H9 (cell line): Measurements from ENCODE around the gene KRTAP12-3. TPM values are rescaled to one million over a fixed set of nuclear protein-coding genes. Genes with fewer than 3 reads are reported as not detected.
"Not testable (repeated sequence)": the region's sequence is repeated elsewhere in the genome, so short reads cannot be mapped to it uniquely, and the experiment has no call there.

Experiments used
- DNase-seq: peaks from one replicate; pipeline ENCODE4 v3.0.0-alpha.2; 2017
- H2AFZ ChIP-seq: one replicate; pipeline ENCODE4 v1.6.1; 2013; ENCODE audit warnings: mild to moderate bottlenecking, low read length, control low read depth, moderate library complexity
- H2AK5ac ChIP-seq: 2 replicates; pipeline ENCODE4 v1.6.1; 2013; ENCODE audit warnings: low read length, control low read depth, mixed read lengths; ENCODE audit not compliant: insufficient read length
- H2BK120ac ChIP-seq: one replicate; pipeline ENCODE4 v1.6.1; 2013; ENCODE audit warnings: low read depth, mild to moderate bottlenecking, low read length, control low read depth, inconsistent platforms; ENCODE audit not compliant: poor library complexity, severe bottlenecking
- H2BK12ac ChIP-seq: 2 replicates; pipeline ENCODE4 v1.6.1; 2013; ENCODE audit warnings: low read length, control low read depth, mixed read lengths, low read depth; ENCODE audit not compliant: insufficient read length
- H2BK15ac ChIP-seq: 2 replicates; pipeline ENCODE4 v1.6.1; 2013; ENCODE audit warnings: low read depth, low read length, control low read depth
- H2BK20ac ChIP-seq: one replicate; pipeline ENCODE4 v1.6.1; 2013; ENCODE audit warnings: low read depth, mild to moderate bottlenecking, low read length, control low read depth, inconsistent platforms; ENCODE audit not compliant: poor library complexity, severe bottlenecking
- H2BK5ac ChIP-seq: 2 replicates; pipeline ENCODE4 v1.6.1; 2013; ENCODE audit warnings: low read length, control low read depth, mixed read lengths; ENCODE audit not compliant: insufficient read length
- H3K14ac ChIP-seq: 2 replicates; pipeline ENCODE4 v1.6.1; 2013; ENCODE audit warnings: low read length, control low read depth; ENCODE audit not compliant: insufficient read depth
- H3K18ac ChIP-seq: 2 replicates; pipeline ENCODE4 v1.6.1; 2013; ENCODE audit warnings: low read depth, mild to moderate bottlenecking, mixed read lengths, low read length, control low read depth; ENCODE audit not compliant: insufficient read length
- H3K23ac ChIP-seq: 2 replicates; pipeline ENCODE4 v1.6.1; 2013; ENCODE audit warnings: low read length, control low read depth, mixed read lengths, low read depth; ENCODE audit not compliant: insufficient read length
- H3K23me2 ChIP-seq: 2 replicates; pipeline ENCODE4 v1.6.1; 2013; ENCODE audit warnings: low read depth, mild to moderate bottlenecking, mixed read lengths, low read length, control low read depth; ENCODE audit not compliant: insufficient read length, poor library complexity, severe bottlenecking
- H3K27ac ChIP-seq: 2 replicates; pipeline ENCODE4 v1.5.1; 2013; ENCODE audit warnings: low read length, control low read depth, mixed read lengths, low read depth; ENCODE audit not compliant: insufficient read length
- H3K27me3 ChIP-seq: 2 replicates; pipeline ENCODE4 v1.6.1; 2013; ENCODE audit warnings: low read length, control low read depth, inconsistent platforms; ENCODE audit not compliant: insufficient read depth
- H3K4ac ChIP-seq: 2 replicates; pipeline ENCODE4 v1.6.1; 2013; ENCODE audit warnings: low read depth, mild to moderate bottlenecking, control low read depth, inconsistent platforms, low read length, moderate library complexity
- H3K4me1 ChIP-seq: 2 replicates; pipeline ENCODE4 v1.6.1; 2013; ENCODE audit warnings: low read length, control low read depth, inconsistent platforms; ENCODE audit not compliant: insufficient read depth
- H3K4me2 ChIP-seq: 2 replicates; pipeline ENCODE4 v1.6.1; 2013; ENCODE audit warnings: low read length, control low read depth, mixed read lengths; ENCODE audit not compliant: insufficient read length, insufficient read depth
- H3K56ac ChIP-seq: 2 replicates; pipeline ENCODE4 v1.6.1; 2013; ENCODE audit warnings: low read depth, mild to moderate bottlenecking, mixed read lengths, low read length, control low read depth; ENCODE audit not compliant: insufficient read length
- H3K79me1 ChIP-seq: 2 replicates; pipeline ENCODE4 v1.6.1; 2013; ENCODE audit warnings: low read depth, mild to moderate bottlenecking, moderate library complexity, low read length, control low read depth, inconsistent platforms; ENCODE audit not compliant: insufficient read depth, poor library complexity, severe bottlenecking
- H3K79me2 ChIP-seq: 2 replicates; pipeline ENCODE4 v1.6.1; 2013; ENCODE audit warnings: low read length, control low read depth, inconsistent platforms; ENCODE audit not compliant: insufficient read depth
- H3K9ac ChIP-seq: 2 replicates; pipeline ENCODE4 v1.6.1; 2013; ENCODE audit warnings: low read length, control low read depth, mixed read lengths; ENCODE audit not compliant: insufficient read length; ENCODE audit errors: extremely low read depth
- H3K9me3 ChIP-seq: one replicate; pipeline ENCODE4 v1.6.1; 2013; ENCODE audit warnings: low read depth, low read length, inconsistent platforms; ENCODE audit not compliant: control insufficient read depth
- H3T11ph ChIP-seq: one replicate; pipeline ENCODE4 v1.6.1; 2013; ENCODE audit warnings: mild to moderate bottlenecking, low read length, control low read depth, inconsistent platforms
- H4K20me1 ChIP-seq: one replicate; pipeline ENCODE4 v1.6.1; 2013; ENCODE audit not compliant: control insufficient read depth, insufficient read length, insufficient read depth
- H4K5ac ChIP-seq: 2 replicates; pipeline ENCODE4 v1.6.1; 2013; ENCODE audit warnings: low read depth, mild to moderate bottlenecking, mixed read lengths, low read length, control low read depth; ENCODE audit not compliant: insufficient read length
- H4K8ac ChIP-seq: replicated peaks from 2 replicates; pipeline ENCODE4 v1.6.1; 2013; ENCODE audit warnings: low read length, control low read depth, mixed read lengths, low read depth; ENCODE audit not compliant: insufficient read length
- H4K91ac ChIP-seq: 2 replicates; pipeline ENCODE4 v1.6.1; 2013; ENCODE audit warnings: low read depth, mild to moderate bottlenecking, moderate library complexity, mixed read lengths, low read length, control low read depth; ENCODE audit not compliant: insufficient read length
- H3K27ac Mint-ChIP-seq, 3 experiments: 2 replicates in 2 of 3; 3 replicates in 1 of 3; pipeline ENCODE4 v1.8.0; 2020 to 2021; ENCODE audit warnings: mixed read lengths in 3 of 3, mild to moderate bottlenecking in 1 of 3, moderate library complexity in 1 of 3
- H3K27me3 Mint-ChIP-seq: 2 replicates; pipeline ENCODE4 v1.8.0; 2021; ENCODE audit warnings: low read depth, mild to moderate bottlenecking, moderate library complexity, mixed read lengths
- H3K36me3 Mint-ChIP-seq, 3 experiments: 2 replicates in 2 of 3; 3 replicates in 1 of 3; pipeline ENCODE4 v1.8.0; 2020 to 2021; ENCODE audit warnings: low read depth in 3 of 3, mixed read lengths in 3 of 3; ENCODE audit not compliant: insufficient read depth in 1 of 3
- H3K4me1 Mint-ChIP-seq, 2 experiments: 2 replicates each; pipeline ENCODE4 v1.8.0; 2020; ENCODE audit warnings: mixed read lengths in 2 of 2
- H3K4me3 Mint-ChIP-seq, 2 experiments: 2 replicates in 1 of 2; 3 replicates in 1 of 2; pipeline ENCODE4 v1.8.0; 2020 to 2021; ENCODE audit warnings: mild to moderate bottlenecking in 2 of 2, mixed read lengths in 2 of 2, moderate library complexity in 1 of 2
- H3K9me3 Mint-ChIP-seq, 2 experiments: 2 replicates in 1 of 2; 3 replicates in 1 of 2; pipeline ENCODE4 v1.8.0; 2020; ENCODE audit warnings: mild to moderate bottlenecking in 2 of 2, mixed read lengths in 2 of 2, moderate library complexity in 1 of 2
- CTCF ChIP-seq: fragments of 200-600 bp; sonication (generic); conservative IDR thresholded peaks from 3 replicates; pipeline ENCODE4 v1.8.0; 2021; ENCODE audit warnings: antibody characterized with exemption, mild to moderate bottlenecking
- WGBS: extraction: QIAGEN DNeasy Blood & Tissue Kit; methylation state at CpG from one replicate; pipeline ENCODE4 v1.1.7; 2013; ENCODE audit warnings: missing lambda C conversion rate, low lambda C conversion rate, mixed read lengths; ENCODE audit not compliant: insufficient read length; ENCODE audit errors: extremely low coverage; 5-methylcytosine and 5-hydroxymethylcytosine counted together
- total RNA-seq: library from RNA; stranded (reverse); gene quantifications from 2 replicates; pipeline ENCODE4 v1.2.1, GENCODE V29; 2021

KRTAP12-3 gene
- total RNA-seq, 1 experiment from 2014 or later = not detected

DNA sequence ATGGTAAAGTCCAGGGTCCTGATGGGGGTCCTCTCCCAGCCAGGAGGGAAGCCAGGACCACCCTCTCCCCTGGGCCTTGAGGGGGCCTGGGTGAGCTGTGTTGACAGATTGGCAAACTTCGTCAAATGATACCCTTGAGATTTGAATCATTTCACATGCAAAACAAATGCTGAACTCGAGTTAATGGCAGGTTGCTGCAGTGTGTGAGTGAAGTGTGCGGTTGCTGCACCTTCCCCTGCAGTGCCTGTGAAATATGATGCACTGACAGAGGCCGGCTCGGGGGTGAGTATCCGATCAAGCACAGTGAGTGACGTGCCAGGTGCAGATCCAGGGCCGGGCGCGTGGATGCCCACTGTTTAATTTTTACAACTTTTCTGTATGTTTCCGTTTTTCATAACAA is 29.9 kb downstream of the KRTAP12-3 start:
- H3K27me3 Mint-ChIP-seq = peaks cover 20% of the 10 kb centered on the region

DNA sequence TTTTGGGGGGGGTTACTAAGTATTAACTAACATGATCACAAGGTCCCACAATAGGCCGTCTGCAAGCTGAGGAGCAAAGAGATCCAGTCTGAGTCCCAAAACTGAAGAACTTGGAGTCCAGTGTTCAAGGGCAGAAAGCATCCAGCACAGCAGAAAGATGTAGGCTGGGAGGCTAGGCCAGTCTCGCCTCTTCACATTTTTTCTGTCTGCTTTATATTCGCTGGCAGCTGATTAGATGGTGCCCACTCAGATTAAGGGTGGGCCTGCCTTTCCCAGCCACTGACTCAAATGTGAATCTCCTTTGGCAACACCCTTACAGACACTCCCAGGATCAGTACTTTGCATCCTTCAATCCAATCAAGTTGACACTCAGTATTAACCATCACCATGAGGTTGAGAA is 32.0 kb downstream of the KRTAP12-3 start:
- not testable (repeated sequence) for H2AK5ac ChIP-seq, H4K91ac ChIP-seq, H2BK12ac ChIP-seq, H3K56ac ChIP-seq, H2BK15ac ChIP-seq, DNase-seq, H3K4me3 Mint-ChIP-seq, H2BK20ac ChIP-seq, H3K79me1 ChIP-seq, H3K18ac ChIP-seq, H3K9ac ChIP-seq, H3K23ac ChIP-seq, H2AFZ ChIP-seq, H3K27ac ChIP-seq, H3K23me2 ChIP-seq, H3K4ac ChIP-seq, H4K5ac ChIP-seq, H3K4me2 ChIP-seq, H3K27me3 ChIP-seq, H2BK5ac ChIP-seq, H3K27ac Mint-ChIP-seq, H4K8ac ChIP-seq, H3K79me2 ChIP-seq, H3K4me1 ChIP-seq, H3T11ph ChIP-seq, H3K14ac ChIP-seq, H4K20me1 ChIP-seq, H2BK120ac ChIP-seq, H3K9me3 ChIP-seq
- peaks cover 28 to 29% of the 10 kb centered on the region in 2 experiments for H3K4me1 Mint-ChIP-seq
- H3K27me3 Mint-ChIP-seq = peaks cover 11% of the 10 kb centered on the region
- no CpG with 5 or more reads among the region's 3 CpGs for WGBS
- peaks cover 7 to 19% (median 7%) of the 10 kb centered on the region in 3 experiments; a peak in 6 of 7 replicates for H3K36me3 Mint-ChIP-seq
- peaks cover 17 to 18% of the 10 kb centered on the region in 2 experiments for H3K9me3 Mint-ChIP-seq

More for the DNA sequence above, 29.9 kb downstream of the KRTAP12-3 start:
- Mint-ChIP-seq H3K4me1 (peaks cover 28 to 29% of the 10 kb centered on the region in 2 experiments), H3K4me3 (no peak overlapping the region), H3K27ac (no peak overlapping the region), H3K9me3 (peaks cover 8% of the 10 kb centered on the region in 2 experiments), H3K36me3 (peaks cover 0 to 5% (median 2%) of the 10 kb centered on the region in 3 experiments; a peak in 5 of 7 replicates)
- H4K5ac ChIP-seq = no peak overlapping the region
- H4K8ac ChIP-seq = no peak overlapping the region
- no peak overlapping the region for H2BK120ac ChIP-seq
- TF ChIP-seq CTCF = no peak
- no peak overlapping the region for H2AK5ac ChIP-seq
- H2AFZ ChIP-seq = no peak overlapping the region
- H3K18ac ChIP-seq = no peak overlapping the region
- H3K27me3 ChIP-seq = no peaks in the 10 kb centered on the region
- no peak overlapping the region for H3K4ac ChIP-seq
- H3K23ac ChIP-seq = no peak overlapping the region
- H2BK15ac ChIP-seq = no peak overlapping the region
- H2BK20ac ChIP-seq = no peak overlapping the region
- no peaks in the 10 kb centered on the region for H3K23me2 ChIP-seq
- H4K20me1 ChIP-seq = no peaks in the 10 kb centered on the region
- no peak overlapping the region for H2BK12ac ChIP-seq
- no peak overlapping the region for H3K4me2 ChIP-seq
- H3K79me1 ChIP-seq = no peaks in the 10 kb centered on the region
- no peak overlapping the region for H3K56ac ChIP-seq
- H4K91ac ChIP-seq = no peak overlapping the region
- no peak overlapping the region for H3K9ac ChIP-seq
- H3K27ac ChIP-seq = no peak overlapping the region
- DNase-seq = peak; percentile 19
- no peak overlapping the region for H3T11ph ChIP-seq
- no peak overlapping the region for H2BK5ac ChIP-seq
- H3K14ac ChIP-seq = no peak overlapping the region
- no peaks in the 10 kb centered on the region for H3K9me3 ChIP-seq
- no CpG with 5 or more reads among the region's 11 CpGs for WGBS
- H3K79me2 ChIP-seq = no peaks in the 10 kb centered on the region
- H3K4me1 ChIP-seq = peaks cover 5% of the 10 kb centered on the region; the same call in 1 of the 2 replicates
